Endometrial microvascular endothelial cells (primary cell): ENCODE data around the gene LMO4. TPM values are rescaled to one million over a fixed set of nuclear protein-coding genes. Genes with fewer than 3 reads are reported as not detected.

ENCODE experiments used
- in situ Hi-C: cut with HindIII; loops from 2 replicates; pipeline ENCODE4 v1.10.0; 2017; ENCODE audit warnings: low sequenced_read_pairs, low pct_unique_long_range_greater_than_20kb; ENCODE audit errors: inconsistent ontology term
- total RNA-seq: library from RNA; depleted of rRNA; stranded (reverse); fragments of >200 nt; gene quantifications from one replicate; pipeline ENCODE4 v1.2.3, GENCODE V29; 2015; ENCODE audit errors: inconsistent ontology term

Gene LMO4
- total RNA-seq, result 33.4 TPM

GRCh38 chr1:87328272-87329050, at the start of gene LMO4:
LMO4 (plus strand) TSS chr1:87328880; CDS start chr1:87332016, 3,136 bp downstream.
- in situ Hi-C loops, result no loop called here

- in situ Hi-C loops, result no loop called here
Observed at GRCh38 chr1:87279536-87279875, 49.2 kb upstream of the LMO4 start.

GRCh38 chr1:87279966-87280535, 48.6 kb upstream of the LMO4 start:
- in situ Hi-C loops, result no loop called here

GRCh38 chr1:87284456-87285240, 44.0 kb upstream of the LMO4 start:
- in situ Hi-C loops, result no loop called here

GRCh38 chr1:87291107-87291506, 37.6 kb upstream of the LMO4 start:
- in situ Hi-C loops, result no loop called here

- in situ Hi-C loops, result no loop called here
Observed at GRCh38 chr1:87292684-87293493, 35.8 kb upstream of the LMO4 start.

GRCh38 chr1:87294633-87295032, 34.0 kb upstream of the LMO4 start:
- in situ Hi-C loops, result no loop called here

GRCh38 chr1:87295445-87296110, 33.1 kb upstream of the LMO4 start:
- in situ Hi-C loops, result no loop called here

- in situ Hi-C loops, result no loop called here
Observed at GRCh38 chr1:87296206-87296605, 32.5 kb upstream of the LMO4 start.

GRCh38 chr1:87299661-87300060, 29.0 kb upstream of the LMO4 start:
- in situ Hi-C loops, result no loop called here

GRCh38 chr1:87300628-87301027, 28.1 kb upstream of the LMO4 start:
- in situ Hi-C loops, result no loop called here

- in situ Hi-C loops, result no loop called here
Observed at GRCh38 chr1:87305151-87305550, 23.5 kb upstream of the LMO4 start.

GRCh38 chr1:87305762-87306161, 22.9 kb upstream of the LMO4 start:
- in situ Hi-C loops, result no loop called here

GRCh38 chr1:87307306-87307705, 21.4 kb upstream of the LMO4 start:
- in situ Hi-C loops, result no loop called here

GRCh38 chr1:87307931-87308330, 20.7 kb upstream of the LMO4 start:
- in situ Hi-C loops, result no loop called here

GRCh38 chr1:87314091-87314490, 14.6 kb upstream of the LMO4 start:
- in situ Hi-C loops, result no loop called here

GRCh38 chr1:87318056-87318650, 10.5 kb upstream of the LMO4 start:
- in situ Hi-C loops, result no loop called here

- in situ Hi-C loops, result no loop called here
Observed at GRCh38 chr1:87318806-87319205, 9.9 kb upstream of the LMO4 start.
